Gastroesophageal sphincter (tissue), 3 donors: ENCODE results near the gene ID3.

Experiments used
- EP300 ChIP-seq: sonication (generic); formaldehyde crosslinking; IDR thresholded peaks from one replicate; pipeline ENCODE4 v1.6.1; 2017; ENCODE audit warnings: antibody characterized with exemption, mild to moderate bottlenecking
- POLR2A ChIP-seq, 2 donors: fragments of 450-650 bp; IDR thresholded peaks; one replicate each; pipeline ENCODE4 v1.6.1; 2017; ENCODE audit warnings: antibody characterized with exemption in 2 of 2, mild to moderate bottlenecking in 2 of 2, moderate library complexity in 1 of 2
- POLR2AphosphoS5 ChIP-seq: sonication (generic); formaldehyde crosslinking; IDR thresholded peaks from one replicate; pipeline ENCODE4 v1.6.1; 2017; ENCODE audit warnings: antibody characterized with exemption
- TF ChIP-seq, protein P1 (sequence below), 4 experiments: fragments of 200-600 bp in 2 of 4; fragments of 450-650 bp in 2 of 4; sonication (generic) in 1 of 4; IDR thresholded peaks; one replicate each; pipeline ENCODE4 v1.5.1; 2017 to 2019; ENCODE audit warnings: antibody characterized with exemption in 4 of 4, mild to moderate bottlenecking in 2 of 4, moderate library complexity in 2 of 4

DNA sequence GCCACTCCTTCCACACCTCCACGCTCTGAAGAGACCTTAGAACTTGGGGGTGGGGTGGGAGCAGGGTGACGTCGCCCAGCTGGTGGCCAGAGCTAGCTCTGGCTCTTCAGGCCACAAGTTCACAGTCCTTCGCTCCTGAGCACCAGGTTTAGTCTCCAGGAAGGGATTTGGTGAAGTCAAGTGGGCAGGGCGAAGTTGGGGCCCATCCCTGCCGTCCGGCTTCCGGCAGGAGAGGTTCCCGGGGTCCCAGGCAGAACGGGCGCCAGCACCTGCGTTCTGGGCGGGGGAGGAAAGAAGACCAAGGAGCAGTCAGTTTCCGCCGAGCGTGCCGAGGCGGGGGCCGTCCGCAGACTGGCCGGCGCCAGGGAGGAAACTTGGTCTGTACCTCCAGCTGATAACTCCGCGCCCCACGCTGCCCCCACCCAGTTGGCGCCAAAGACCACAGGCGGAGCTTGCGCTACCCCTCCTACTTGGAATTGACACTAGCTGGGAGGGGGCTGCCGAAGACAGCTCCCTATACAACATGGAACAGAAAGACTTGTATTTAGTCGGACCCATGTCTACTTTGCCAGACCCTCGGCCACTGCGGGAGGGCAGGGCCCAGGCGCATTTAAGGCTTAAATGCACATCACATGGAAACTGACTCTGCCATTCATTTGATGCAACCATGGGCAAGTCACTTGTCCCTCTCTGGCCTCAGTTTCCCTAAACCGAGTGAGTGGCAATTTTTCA, 995 bp downstream of the ID3 start:
- TF ChIP-seq, protein P1, sequence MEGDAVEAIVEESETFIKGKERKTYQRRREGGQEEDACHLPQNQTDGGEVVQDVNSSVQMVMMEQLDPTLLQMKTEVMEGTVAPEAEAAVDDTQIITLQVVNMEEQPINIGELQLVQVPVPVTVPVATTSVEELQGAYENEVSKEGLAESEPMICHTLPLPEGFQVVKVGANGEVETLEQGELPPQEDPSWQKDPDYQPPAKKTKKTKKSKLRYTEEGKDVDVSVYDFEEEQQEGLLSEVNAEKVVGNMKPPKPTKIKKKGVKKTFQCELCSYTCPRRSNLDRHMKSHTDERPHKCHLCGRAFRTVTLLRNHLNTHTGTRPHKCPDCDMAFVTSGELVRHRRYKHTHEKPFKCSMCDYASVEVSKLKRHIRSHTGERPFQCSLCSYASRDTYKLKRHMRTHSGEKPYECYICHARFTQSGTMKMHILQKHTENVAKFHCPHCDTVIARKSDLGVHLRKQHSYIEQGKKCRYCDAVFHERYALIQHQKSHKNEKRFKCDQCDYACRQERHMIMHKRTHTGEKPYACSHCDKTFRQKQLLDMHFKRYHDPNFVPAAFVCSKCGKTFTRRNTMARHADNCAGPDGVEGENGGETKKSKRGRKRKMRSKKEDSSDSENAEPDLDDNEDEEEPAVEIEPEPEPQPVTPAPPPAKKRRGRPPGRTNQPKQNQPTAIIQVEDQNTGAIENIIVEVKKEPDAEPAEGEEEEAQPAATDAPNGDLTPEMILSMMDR (IDR thresholded peaks at IDR 0.05) = no peak
- TF ChIP-seq EP300 = no peak
- peak; percentile 51 to 58 for TF ChIP-seq POLR2A (IDR thresholded peaks at IDR 0.05)
- TF ChIP-seq POLR2AphosphoS5 = peak; percentile 65
